H1 (cell line): ENCODE measurements around the gene ADORA1. TPM values are rescaled to one million over a fixed set of nuclear protein-coding genes. Genes with fewer than 3 reads are reported as not detected.

Experiments
- CTCF ChIA-PET: fragments of 300-600 bp; sonication (Branson Sonifier 250); formaldehyde crosslinking; loops from one replicate; lab custom pipeline; 2021; ENCODE audit not compliant: partially characterized antibody; lab: Charles Lee
- POLR2A ChIA-PET: fragments of 300-600 bp; sonication (Branson Sonifier 250); formaldehyde crosslinking; loops from one replicate; lab custom pipeline; 2021; ENCODE audit warnings: inconsistent platforms; ENCODE audit not compliant: partially characterized antibody; lab: Charles Lee
- DNase-seq, 2 experiments: peaks; one replicate each; pipeline versions ENCODE4 v3.0.0 to v3.0.0-alpha.2; 2010 to 2022; ENCODE audit warnings: low spot score in 2 of 2, low read depth in 1 of 2, mixed read lengths in 1 of 2
- FAIRE-seq: peaks from 2 replicates; lab custom pipeline; 2011; peaks lifted over from hg19 to GRCh38; lab: Jason Lieb, UNC
- H2AFZ ChIP-seq: 2 replicates; pipeline ENCODE4 v1.8.1; 2012; ENCODE audit warnings: low read length, inconsistent platforms
- H2AK5ac ChIP-seq: 2 replicates; pipeline ENCODE4 v1.6.1; 2013; ENCODE audit warnings: low read depth, low read length
- H2BK120ac ChIP-seq: replicated peaks from 2 replicates; pipeline ENCODE3; 2013; ENCODE audit warnings: low read depth, low read length, inconsistent platforms
- H2BK12ac ChIP-seq: 2 replicates; pipeline ENCODE4 v1.6.1; 2013; ENCODE audit warnings: low read depth, low read length
- H2BK15ac ChIP-seq: 2 replicates; pipeline ENCODE4 v1.6.1; 2013; ENCODE audit warnings: low read length
- H2BK20ac ChIP-seq: 2 replicates; pipeline ENCODE4 v1.6.1; 2013; ENCODE audit warnings: low read length
- H2BK5ac ChIP-seq: 2 replicates; pipeline ENCODE4 v1.6.1; 2013; ENCODE audit warnings: low read depth, low read length
- H3K14ac ChIP-seq: 2 replicates; pipeline ENCODE4 v1.6.1; 2013; ENCODE audit warnings: inconsistent platforms; ENCODE audit not compliant: insufficient read length
- H3K18ac ChIP-seq: 2 replicates; pipeline ENCODE4 v1.6.1; 2013; ENCODE audit warnings: low read length; ENCODE audit errors: extremely low read depth
- H3K23ac ChIP-seq: 2 replicates; pipeline ENCODE4 v1.6.1; 2013; ENCODE audit warnings: inconsistent platforms; ENCODE audit not compliant: insufficient read length
- H3K23me2 ChIP-seq: 2 replicates; pipeline ENCODE4 v1.6.1; 2013; ENCODE audit warnings: low read depth, low read length
- H3K27ac ChIP-seq: 2 replicates; pipeline ENCODE4 v1.6.1; 2011; ENCODE audit warnings: low read depth, low read length, inconsistent platforms
- H3K27me3 ChIP-seq, 4 experiments: replicated peaks in 1 of 4; 1 replicate in 1 of 4; 2 replicates in 3 of 4; pipeline versions ENCODE4 v1.6.1 to v1.8.1; 2011 to 2013; ENCODE audit warnings: low read length in 3 of 4, mild to moderate bottlenecking in 3 of 4, inconsistent platforms in 2 of 4, mixed read lengths in 2 of 4, moderate library complexity in 1 of 4; ENCODE audit not compliant: control insufficient read depth in 3 of 4, insufficient read depth in 3 of 4; ENCODE audit errors: extremely low read depth in 1 of 4
- H3K36me3 ChIP-seq, 4 experiments: 2 replicates each; pipeline versions ENCODE4 v1.6.1 to v1.8.1; 2011 to 2013; ENCODE audit warnings: mild to moderate bottlenecking in 4 of 4, low read length in 3 of 4, moderate library complexity in 2 of 4, control low read depth in 1 of 4, inconsistent platforms in 1 of 4; ENCODE audit not compliant: insufficient read depth in 4 of 4, control insufficient read depth in 2 of 4
- H3K4ac ChIP-seq: replicated peaks from 2 replicates; pipeline ENCODE3; 2013; ENCODE audit warnings: low read length, low read depth, mixed read lengths, inconsistent platforms; ENCODE audit not compliant: insufficient read length
- H3K4me1 ChIP-seq, 4 experiments: replicated peaks in 1 of 4; 1 replicate in 1 of 4; 2 replicates in 3 of 4; pipeline versions ENCODE4 v1.6.1 to v1.8.1; 2011 to 2013; ENCODE audit warnings: low read length in 3 of 4, inconsistent platforms in 2 of 4, mixed read lengths in 1 of 4; ENCODE audit not compliant: insufficient read depth in 4 of 4, control insufficient read depth in 3 of 4
- H3K4me2 ChIP-seq, 2 experiments: 2 replicates each; pipeline versions ENCODE4 v1.6.1 to v1.8.1; 2011 to 2013; ENCODE audit warnings: low read depth in 2 of 2, low read length in 2 of 2, control low read depth in 1 of 2, inconsistent platforms in 1 of 2, mild to moderate bottlenecking in 1 of 2; ENCODE audit not compliant: insufficient read depth in 1 of 2
- H3K4me3 ChIP-seq, 4 experiments: fragments of 200-600, 300-600 bp in 1 of 4; sonication (generic), shearing (Covaris generic), sonication (Bioruptor Twin) in 1 of 4; 2 replicates each; pipeline versions ENCODE4 v1.5.1 to v1.8.1; 2011 to 2016; ENCODE audit warnings: low read length in 4 of 4, low read depth in 3 of 4, control low read depth in 2 of 4, inconsistent platforms in 2 of 4, mild to moderate bottlenecking in 2 of 4, mixed read lengths in 1 of 4, moderate library complexity in 1 of 4; ENCODE audit not compliant: insufficient read depth in 2 of 4; ENCODE audit errors: extremely low read depth in 1 of 4
- H3K56ac ChIP-seq: replicated peaks from 2 replicates; pipeline ENCODE3; 2013; ENCODE audit warnings: low read depth, mild to moderate bottlenecking, mixed read lengths, low read length, inconsistent platforms; ENCODE audit not compliant: insufficient read length
- H3K79me1 ChIP-seq: 2 replicates; pipeline ENCODE4 v1.6.1; 2013; ENCODE audit warnings: low read depth, low read length, control low read depth
- H3K79me2 ChIP-seq, 2 experiments: 2 replicates each; pipeline versions ENCODE4 v1.6.1 to v1.8.1; 2012 to 2013; ENCODE audit warnings: low read length in 2 of 2, mild to moderate bottlenecking in 2 of 2, inconsistent platforms in 1 of 2; ENCODE audit not compliant: insufficient read depth in 2 of 2, control insufficient read depth in 1 of 2
- H3K9ac ChIP-seq, 4 experiments: replicated peaks in 1 of 4; 1 replicate in 1 of 4; 2 replicates in 3 of 4; pipeline versions ENCODE4 v1.6.1 to v1.8.1; 2011 to 2013; ENCODE audit warnings: low read depth in 3 of 4, low read length in 3 of 4, control low read depth in 2 of 4, mild to moderate bottlenecking in 2 of 4, moderate library complexity in 2 of 4, inconsistent platforms in 1 of 4; ENCODE audit errors: extremely low read depth in 1 of 4
- H3K9me3 ChIP-seq, 2 experiments: 2 replicates each; pipeline versions ENCODE4 v1.6.1 to v1.8.1; 2012 to 2013; ENCODE audit warnings: mild to moderate bottlenecking in 2 of 2, moderate library complexity in 2 of 2, control low read depth in 1 of 2, inconsistent platforms in 1 of 2, low read depth in 1 of 2, low read length in 1 of 2, mixed read lengths in 1 of 2; ENCODE audit not compliant: insufficient read depth in 2 of 2
- H4K20me1 ChIP-seq, 2 experiments: replicated peaks in 1 of 2; 2 replicates each; pipeline versions ENCODE3 to v1.8.1; 2011 to 2013; ENCODE audit warnings: inconsistent platforms in 2 of 2, low read length in 2 of 2, mild to moderate bottlenecking in 1 of 2; ENCODE audit not compliant: insufficient read depth in 2 of 2, control insufficient read depth in 1 of 2
- H4K5ac ChIP-seq: 2 replicates; pipeline ENCODE4 v1.6.1; 2013; ENCODE audit warnings: low read length, low read depth, mixed read lengths, inconsistent platforms; ENCODE audit not compliant: insufficient read length
- H4K8ac ChIP-seq: 2 replicates; pipeline ENCODE4 v1.8.0; 2013; ENCODE audit warnings: mild to moderate bottlenecking, moderate library complexity, low read length, inconsistent platforms; ENCODE audit not compliant: insufficient read depth; ENCODE audit errors: extremely low read depth
- H4K91ac ChIP-seq: replicated peaks from 2 replicates; pipeline ENCODE3; 2013; ENCODE audit warnings: low read length, mixed read lengths, inconsistent platforms; ENCODE audit not compliant: insufficient read length
- RBBP5 ChIP-seq: IDR thresholded peaks from 2 replicates; pipeline ENCODE4 v1.7.1; 2012; ENCODE audit warnings: low read depth, mild to moderate bottlenecking, inconsistent platforms, low read length, moderate library complexity, borderline replicate concordance
- WGBS, 2 experiments: shearing (Covaris generic) in 1 of 2; methylation state at CpG; one replicate each; pipeline versions ENCODE4 v1.1.6 to v1.1.7; 2013 to 2015; ENCODE audit warnings: low lambda C conversion rate in 2 of 2, mixed read lengths in 2 of 2, inconsistent platforms in 1 of 2, low coverage in 1 of 2, missing lambda C conversion rate in 1 of 2; ENCODE audit not compliant: insufficient replicate concordance in 2 of 2, insufficient coverage in 1 of 2, insufficient read length in 1 of 2; ENCODE audit errors: extremely low coverage in 1 of 2, missing lambda C conversion rate in 1 of 2; 5-methylcytosine and 5-hydroxymethylcytosine counted together
- polyA plus RNA-seq, 7 experiments: library from polyadenylated mRNA; depleted of rRNA in 3 of 7; stranded (reverse) in 5 of 7; unstranded in 2 of 7; fragments of >200 nt in 5 of 7; fragments of 200-250 nt in 2 of 7; gene quantifications; 1 replicate in 5 of 7; 2 replicates in 1 of 7; 4 replicates in 1 of 7; pipeline versions ENCODE4 v1.2.1 to v1.2.3, GENCODE V29; 2011 to 2013; ENCODE audit warnings: missing spikeins in 2 of 7, mixed read lengths in 2 of 7
- total RNA-seq: library from RNA; stranded (reverse); fragmentation: NEBNext Ultra II Directional; extraction: Animal tissue kit (Norgen Biotek cat#: 25700); gene quantifications from 2 replicates; pipeline ENCODE4 v1.2.1, GENCODE V29; 2021

ADORA1 gene
- total and polyA plus RNA-seq, 2 of the 8 experiments (the other 6 are each of a cell fraction or from before 2014, with no cell fraction given) = 3.3 to 6.7 TPM

DNA sequence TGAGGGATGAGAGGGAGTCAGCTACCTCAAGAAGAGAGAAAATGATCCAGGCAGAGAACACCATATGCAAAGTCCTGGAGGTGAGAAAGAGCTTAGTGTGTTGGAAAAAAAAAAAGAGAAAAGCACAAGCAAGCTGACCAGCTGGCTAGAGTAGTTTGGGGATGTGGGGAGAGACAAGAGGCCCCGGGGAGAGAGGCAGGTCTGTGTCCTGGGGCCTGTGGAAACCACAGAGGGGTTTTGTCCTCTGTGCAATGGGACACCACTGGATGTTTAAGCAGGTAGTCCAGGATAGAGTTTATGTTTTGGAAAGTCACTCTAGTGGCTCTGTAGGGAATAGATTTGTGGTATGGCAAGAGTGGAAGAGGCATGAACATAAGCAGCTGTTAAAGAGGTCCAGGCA, 73.4 kb downstream of the ADORA1 start:
- H3K4me2 ChIP-seq = no peak overlapping the region

More for the DNA sequence above, 73.4 kb downstream of the ADORA1 start:
- 78% methylated on average over 1 of the region's 1 CpG; no CpG with 5 or more reads in 1 of the 2 experiments for WGBS, 2 experiments
- no peak overlapping the region for H3K4ac ChIP-seq
- no peaks in the 10 kb centered on the region for H4K20me1 ChIP-seq
- no peak overlapping the region for H3K23ac ChIP-seq
- no peaks in the 10 kb centered on the region for H3K9me3 ChIP-seq
- H2AK5ac ChIP-seq = no peak overlapping the region
- H4K5ac ChIP-seq = no peak overlapping the region
- no peaks in the 10 kb centered on the region for H3K23me2 ChIP-seq
- no peak overlapping the region for H3K9ac ChIP-seq
- no peak overlapping the region for H3K18ac ChIP-seq
- no peaks in the 10 kb centered on the region; a peak in 1 of 7 replicates for H3K27me3 ChIP-seq
- peaks cover 0 to 5% (median 0%) of the 10 kb centered on the region in 4 experiments; a peak in 2 of 7 replicates for H3K4me1 ChIP-seq
- H4K8ac ChIP-seq = no peak overlapping the region; the same call in 1 of the 2 replicates
- no peak for TF ChIP-seq RBBP5
- TF ChIP-seq, all 59 proteins: peak for 0
- CTCF ChIA-PET = interaction anchor here (0.7 to 6.7 kb wide), 16 partner anchors 9 to 167 kb away, joined by 3 to 55 read pairs (median 4); partner anchors contain the start of gene ADORA1
- no peaks in the 10 kb centered on the region for H3K79me1 ChIP-seq
- H2BK20ac ChIP-seq = no peak overlapping the region
- H2BK5ac ChIP-seq = no peak overlapping the region
- no peak overlapping the region for H2BK15ac ChIP-seq
- H2AFZ ChIP-seq = no peak overlapping the region
- H3K79me2 ChIP-seq = no peaks in the 10 kb centered on the region
- no peak overlapping the region for H4K91ac ChIP-seq
- no peak overlapping the region for H2BK12ac ChIP-seq
- no peak overlapping the region for H3K14ac ChIP-seq
- DNase-seq = no peak
- no peak overlapping the region for H3K27ac ChIP-seq
- H3K36me3 ChIP-seq = no peaks in the 10 kb centered on the region
- H3K4me3 ChIP-seq = no peak overlapping the region
- POLR2A ChIA-PET = interaction anchor here (1.1 kb wide), 1 partner anchor 12 kb away, joined by 4 read pairs; no protein-coding TSS in a partner anchor
- H2BK120ac ChIP-seq = no peak overlapping the region
- H3K56ac ChIP-seq = no peak overlapping the region
- FAIRE-seq = no peak
